Fibroblast of gingiva (primary cell): ENCODE measurements around the gene KLF15.
A peak's percentile ranks its signal among the peaks of the same experiment; 100 is the strongest.

Source experiments
- DNase-seq: peaks from one replicate; pipeline ENCODE4 v3.0.0-alpha.2; 2011; ENCODE audit warnings: low read depth

The KLF15 gene

GRCh38 chr3:126389112-126389793, 32.0 kb upstream of the KLF15 start:
- peak; percentile 93 for DNase-seq

- DNase-seq: no peak
These were observed 24.8 kb upstream of the KLF15 start for GRCh38 chr3:126381966-126382365.

GRCh38 chr3:126380011-126380768, 23.0 kb upstream of the KLF15 start:
- DNase-seq: no peak

- DNase-seq: no peak
These were observed 21.1 kb upstream of the KLF15 start for GRCh38 chr3:126378341-126378751.

- no peak for DNase-seq
These were observed 20.0 kb upstream of the KLF15 start for GRCh38 chr3:126377211-126377610.

GRCh38 chr3:126376444-126376843, 19.2 kb upstream of the KLF15 start:
- DNase-seq: peak; percentile 23

- no peak for DNase-seq
These were observed 18.7 kb upstream of the KLF15 start for GRCh38 chr3:126375835-126376331.

- DNase-seq: peak; percentile 89
These were observed 16.7 kb upstream of the KLF15 start for GRCh38 chr3:126373682-126374601.

- DNase-seq: no peak
These were observed 16.0 kb upstream of the KLF15 start for GRCh38 chr3:126373146-126373613.

GRCh38 chr3:126372413-126373145, 15.4 kb upstream of the KLF15 start:
- DNase-seq: no peak

GRCh38 chr3:126371096-126371705, 14.0 kb upstream of the KLF15 start:
- no peak for DNase-seq

GRCh38 chr3:126370606-126371005, 13.4 kb upstream of the KLF15 start:
- DNase-seq: no peak

- DNase-seq: no peak
These were observed 12.8 kb upstream of the KLF15 start for GRCh38 chr3:126370055-126370454.

- no peak for DNase-seq
These were observed 12.3 kb upstream of the KLF15 start for GRCh38 chr3:126369490-126369889.

- DNase-seq: no peak
These were observed 10.2 kb upstream of the KLF15 start for GRCh38 chr3:126367316-126367805.

GRCh38 chr3:126365351-126366277, 8.4 kb upstream of the KLF15 start:
- no peak for DNase-seq

GRCh38 chr3:126364731-126365301, 7.6 kb upstream of the KLF15 start:
- no peak for DNase-seq

GRCh38 chr3:126364130-126364695, 7.0 kb upstream of the KLF15 start:
- DNase-seq: no peak

GRCh38 chr3:126361211-126361610, 4.0 kb upstream of the KLF15 start:
- DNase-seq: no peak
